GM08714 (cell line): ENCODE data around the gene FADS6.

Source experiments
- H3K4me3 ChIP-seq: fragments of 200-500 bp; sonication (Bioruptor generic); 2 replicates; pipeline ENCODE4 v1.5.1; 2014; ENCODE audit warnings: mild to moderate bottlenecking, low read length, inconsistent platforms
- ZNF274 ChIP-seq: IDR thresholded peaks from 2 replicates; pipeline ENCODE4 v1.6.1; 2012; ENCODE audit warnings: mild to moderate bottlenecking, low read depth, low read length

The FADS6 gene

DNA sequence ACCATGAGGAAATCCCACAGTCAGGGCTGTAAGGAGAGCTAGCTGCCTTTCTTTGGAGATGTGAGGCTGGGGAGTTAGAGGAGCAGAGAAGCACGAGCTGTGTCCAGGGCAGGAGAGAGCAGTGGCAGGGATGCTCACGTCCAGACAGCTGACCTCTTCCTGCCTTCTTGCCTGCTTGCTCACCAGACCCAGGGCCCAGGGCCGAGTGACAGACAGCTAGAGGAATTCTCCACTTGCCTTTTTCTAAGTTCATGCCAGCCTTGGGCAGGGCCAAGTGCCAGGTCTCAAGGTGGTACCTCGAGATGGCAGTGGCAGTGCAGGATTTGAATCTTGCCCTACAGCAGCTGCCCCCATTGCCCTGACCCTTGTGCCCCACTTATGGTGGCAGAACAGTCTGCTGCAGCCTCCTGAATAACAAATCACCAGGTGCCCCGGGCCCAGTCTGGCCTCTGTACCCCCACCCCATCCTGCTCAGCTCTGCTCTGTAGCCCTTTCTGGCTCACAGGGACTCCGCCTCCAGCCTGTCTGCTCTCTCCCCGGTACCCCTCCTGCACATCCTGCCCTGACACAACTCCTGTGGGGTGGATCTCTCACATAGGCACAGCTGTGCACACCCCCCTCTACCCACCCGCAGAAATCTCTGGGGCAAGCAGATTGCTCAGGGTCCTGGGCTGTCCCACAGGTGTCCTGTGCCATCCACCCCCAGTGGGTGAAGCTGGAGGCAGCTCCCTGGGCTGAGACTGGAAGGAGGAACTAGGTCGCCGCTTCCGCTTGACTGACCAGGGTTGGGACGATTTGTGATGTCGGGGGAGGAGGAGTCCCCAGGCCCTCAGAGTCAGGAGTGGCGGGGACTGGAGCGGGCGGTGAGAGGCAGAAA is 59.7 kb downstream of the FADS6 start:
- no peak for TF ChIP-seq ZNF274
- H3K4me3 ChIP-seq, result no peak overlapping the region

GRCh38 chr17:74832421-74832820 is 61.0 kb downstream of the FADS6 start:
- no peak for TF ChIP-seq ZNF274
- H3K4me3 ChIP-seq, result no peak overlapping the region

- no peak overlapping the region for H3K4me3 ChIP-seq
- TF ChIP-seq ZNF274, result no peak
Observed at GRCh38 chr17:74831444-74832146, 61.8 kb downstream of the FADS6 start.

DNA sequence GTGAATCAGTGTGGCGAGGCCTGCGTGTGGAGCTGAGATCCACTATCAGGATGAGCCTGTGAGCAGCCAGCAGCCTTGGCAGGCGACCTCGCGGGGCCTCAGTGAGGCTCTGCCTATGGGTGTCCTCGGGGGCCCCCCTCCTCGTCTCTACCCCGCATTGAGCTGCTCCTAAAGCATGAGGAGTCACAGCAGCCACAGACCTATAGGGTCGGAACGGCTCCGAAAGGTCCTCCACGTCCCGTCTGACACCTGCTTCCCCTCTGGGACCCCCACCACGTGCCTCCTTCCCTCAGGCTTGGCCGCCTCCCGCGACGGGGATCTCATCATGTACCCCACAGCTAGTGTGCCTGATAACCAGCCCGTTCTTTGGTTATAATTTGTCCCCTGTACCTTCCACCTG is 62.6 kb downstream of the FADS6 start:
- H3K4me3 ChIP-seq, result no peak overlapping the region
- TF ChIP-seq ZNF274, result no peak

GRCh38 chr17:74827800-74828199 is 65.6 kb downstream of the FADS6 start:
- no peak for TF ChIP-seq ZNF274
- H3K4me3 ChIP-seq, result no peak overlapping the region
